HG02973 (cell line): ENCODE measurements around the gene DHDDS.

Experiments used
- ATAC-seq: cut with Tn5 transposase; IDR thresholded peaks from one replicate; pipeline ENCODE4 v1.9.1; 2021; ENCODE audit warnings: moderate library complexity; ENCODE audit not compliant: unreplicated experiment

Gene DHDDS

GRCh38 chr1:26417111-26417759 lies 14.9 kb upstream of the DHDDS start:
- ATAC-seq: peak; percentile 58

GRCh38 chr1:26418865-26419349 lies 13.2 kb upstream of the DHDDS start:
- no peak for ATAC-seq

- no peak for ATAC-seq
Measured at GRCh38 chr1:26419494-26419893, 12.6 kb upstream of the DHDDS start.

- ATAC-seq: no peak
Measured at GRCh38 chr1:26429721-26430120, 2.4 kb upstream of the DHDDS start.

GRCh38 chr1:26432793-26433192 lies 672 bp downstream of the DHDDS start:
- ATAC-seq: peak; percentile 3

GRCh38 chr1:26434161-26434752 lies 2.1 kb downstream of the DHDDS start:
- no peak for ATAC-seq

- ATAC-seq: no peak
Measured at GRCh38 chr1:26438041-26438440, 5.9 kb downstream of the DHDDS start.

- ATAC-seq: no peak
Measured at GRCh38 chr1:26440259-26440658, 8.1 kb downstream of the DHDDS start.

- ATAC-seq: no peak
Measured at GRCh38 chr1:26449868-26450267, 17.7 kb downstream of the DHDDS start.

- no peak for ATAC-seq
Measured at GRCh38 chr1:26450908-26451307, 18.8 kb downstream of the DHDDS start.

GRCh38 chr1:26452459-26453183 lies 20.5 kb downstream of the DHDDS start:
- ATAC-seq: no peak

- no peak for ATAC-seq
Measured at GRCh38 chr1:26459148-26459547, 27.0 kb downstream of the DHDDS start.

- no peak for ATAC-seq
Measured at GRCh38 chr1:26459573-26460031, 27.5 kb downstream of the DHDDS start.

- ATAC-seq: no peak
Measured at GRCh38 chr1:26468911-26469310, 36.8 kb downstream of the DHDDS start.

- ATAC-seq: no peak
Measured at GRCh38 chr1:26469558-26469957, 37.4 kb downstream of the DHDDS start.

- no peak for ATAC-seq
Measured at GRCh38 chr1:26470878-26471497, 38.9 kb downstream of the DHDDS start.

- peak; percentile 3 for ATAC-seq
Measured at GRCh38 chr1:26471498-26472319, 39.6 kb downstream of the DHDDS start.

GRCh38 chr1:26472320-26472900 lies 40.3 kb downstream of the DHDDS start, which contains the start of gene HMGN2:
Gene HMGN2 (plus strand): TSS chr1:26472440. CDS start chr1:26472613, 173 bp downstream.
- peak; percentile 35 for ATAC-seq

GRCh38 chr1:26472901-26473845 lies 41.1 kb downstream of the DHDDS start:
- peak; percentile 66 for ATAC-seq
